Liver (tissue), 9 donors: Measurements from ENCODE around the gene JAKMIP1. TPM values are rescaled to one million over a fixed set of nuclear protein-coding genes. Genes with fewer than 3 reads are reported as not detected.

Experiments
- DNase-seq: peaks from one replicate; pipeline ENCODE4 v3.0.0-alpha.2; 2017; ENCODE audit warnings: low spot score
- H3K27ac ChIP-seq, 2 donors: one replicate each; pipeline ENCODE4 v1.7.0; 2013; ENCODE audit warnings: inconsistent platforms in 2 of 2, low read length in 2 of 2, control low read depth in 1 of 2, low read depth in 1 of 2, mild to moderate bottlenecking in 1 of 2
- H3K27me3 ChIP-seq, 4 donors: one replicate each; pipeline versions ENCODE4 v1.6.1 to v1.7.0; 2013; ENCODE audit warnings: low read length in 3 of 4, inconsistent platforms in 1 of 4, mild to moderate bottlenecking in 1 of 4, moderate library complexity in 1 of 4; ENCODE audit not compliant: control insufficient read depth in 4 of 4, insufficient read depth in 4 of 4
- H3K36me3 ChIP-seq, 4 donors: one replicate each; pipeline versions ENCODE4 v1.6.1 to v1.7.0; 2013; ENCODE audit warnings: low read length in 3 of 4, mild to moderate bottlenecking in 3 of 4, low read depth in 1 of 4, moderate library complexity in 1 of 4; ENCODE audit not compliant: control insufficient read depth in 4 of 4, insufficient read depth in 3 of 4
- H3K4me1 ChIP-seq, 4 donors: one replicate each; pipeline versions ENCODE4 v1.6.1 to v1.7.0; 2013; ENCODE audit warnings: low read length in 3 of 4, mild to moderate bottlenecking in 3 of 4, moderate library complexity in 1 of 4; ENCODE audit not compliant: control insufficient read depth in 4 of 4, insufficient read depth in 4 of 4
- H3K4me3 ChIP-seq, 3 donors: one replicate each; pipeline versions ENCODE4 v1.6.1 to v1.7.0; 2013; ENCODE audit warnings: low read length in 3 of 3, control low read depth in 1 of 3, low read depth in 1 of 3, mild to moderate bottlenecking in 1 of 3
- H3K9ac ChIP-seq, 2 donors: one replicate each; pipeline ENCODE4 v1.7.0; 2013; ENCODE audit warnings: low read length in 2 of 2, mild to moderate bottlenecking in 2 of 2, moderate library complexity in 2 of 2, control low read depth in 1 of 2, low read depth in 1 of 2
- H3K9me3 ChIP-seq, 4 donors: one replicate each; pipeline versions ENCODE4 v1.6.1 to v1.7.0; 2013; ENCODE audit warnings: low read length in 3 of 4; ENCODE audit not compliant: control insufficient read depth in 4 of 4
- ATF3 ChIP-seq: IDR thresholded peaks from 2 replicates; pipeline ENCODE4 v1.6.1; 2016; ENCODE audit warnings: antibody characterized with exemption
- CTCF ChIP-seq: fragments of 150-350 bp; IDR thresholded peaks from 2 replicates; pipeline ENCODE4 v1.5.1; 2017; ENCODE audit warnings: improper control_type of control experiment, low read depth, low read length; ENCODE audit not compliant: missing input control
- EGR1 ChIP-seq, 2 donors: IDR thresholded peaks; 2 replicates each; pipeline ENCODE4 v1.6.1; 2016 to 2018; ENCODE audit warnings: antibody characterized with exemption in 2 of 2, low read depth in 2 of 2
- FOXA2 ChIP-seq: IDR thresholded peaks from 2 replicates; pipeline ENCODE4 v1.6.1; 2016; ENCODE audit warnings: antibody characterized with exemption
- GABPA ChIP-seq, 2 donors: IDR thresholded peaks in 1 of 2; conservative IDR thresholded peaks in 1 of 2; 2 replicates each; pipeline ENCODE4 v1.6.1; 2016; ENCODE audit warnings: antibody characterized with exemption in 2 of 2, mild to moderate bottlenecking in 1 of 2, moderate library complexity in 1 of 2
- HNF4A ChIP-seq, 2 donors: conservative IDR thresholded peaks; 2 replicates each; pipeline ENCODE4 v1.6.1; 2016; ENCODE audit warnings: antibody characterized with exemption in 2 of 2, mild to moderate bottlenecking in 2 of 2
- HNF4G ChIP-seq: IDR thresholded peaks from 2 replicates; pipeline ENCODE4 v1.6.1; 2016; ENCODE audit warnings: antibody characterized with exemption
- JUND ChIP-seq, 2 donors: IDR thresholded peaks; 2 replicates each; pipeline ENCODE4 v1.6.1; 2016; ENCODE audit warnings: antibody characterized with exemption in 2 of 2
- REST ChIP-seq: IDR thresholded peaks from 2 replicates; pipeline ENCODE4 v1.6.1; 2016; ENCODE audit warnings: antibody characterized with exemption, mild to moderate bottlenecking
- RXRA ChIP-seq, 2 donors: IDR thresholded peaks; 2 replicates each; pipeline ENCODE4 v1.6.1; 2017 to 2018; ENCODE audit warnings: antibody characterized with exemption in 2 of 2, mild to moderate bottlenecking in 1 of 2
- SP1 ChIP-seq: IDR thresholded peaks from 2 replicates; pipeline ENCODE4 v1.6.1; 2018; ENCODE audit warnings: antibody characterized with exemption, mild to moderate bottlenecking
- TAF1 ChIP-seq: conservative IDR thresholded peaks from 2 replicates; pipeline ENCODE4 v1.6.1; 2016; ENCODE audit warnings: antibody characterized with exemption, mild to moderate bottlenecking
- YY1 ChIP-seq: IDR thresholded peaks from 2 replicates; pipeline ENCODE4 v1.6.1; 2016; ENCODE audit warnings: antibody characterized with exemption, mild to moderate bottlenecking
- WGBS: extraction: QIAGEN DNeasy Blood & Tissue Kit; methylation state at CpG from one replicate; pipeline ENCODE4 v1.1.7; 2013; 5-methylcytosine and 5-hydroxymethylcytosine counted together
- polyA plus RNA-seq, 2 donors: library from polyadenylated mRNA; stranded (reverse) in 1 of 2; unstranded in 1 of 2; fragments of 200-250 nt in 1 of 2; fragments of >200 nt in 1 of 2; fragmentation: Nextera tagmentation in 1 of 2; extraction: Ambion mirVana in 1 of 2; gene quantifications; one replicate each; pipeline versions ENCODE4 v1.2.1 to v1.2.3, GENCODE V29; 2013 to 2015
- total RNA-seq, 2 donors: library from RNA; depleted of rRNA; stranded (reverse); fragments of >200 nt; gene quantifications; one replicate each; pipeline ENCODE4 v1.2.3, GENCODE V29; 2014
- TF ChIP-seq, protein P1 (sequence below): IDR thresholded peaks from 2 replicates; pipeline ENCODE4 v1.6.1; 2016; ENCODE audit warnings: antibody characterized with exemption
- donor health status: healthy.
- donor health status: healthy.
- donor health status: healthy.
- donor health status: healthy.
- donor health status: healthy.

The JAKMIP1 gene
- total and polyA plus RNA-seq, 4 donors, result 0.08 to 0.50 TPM; not detected in 2

DNA sequence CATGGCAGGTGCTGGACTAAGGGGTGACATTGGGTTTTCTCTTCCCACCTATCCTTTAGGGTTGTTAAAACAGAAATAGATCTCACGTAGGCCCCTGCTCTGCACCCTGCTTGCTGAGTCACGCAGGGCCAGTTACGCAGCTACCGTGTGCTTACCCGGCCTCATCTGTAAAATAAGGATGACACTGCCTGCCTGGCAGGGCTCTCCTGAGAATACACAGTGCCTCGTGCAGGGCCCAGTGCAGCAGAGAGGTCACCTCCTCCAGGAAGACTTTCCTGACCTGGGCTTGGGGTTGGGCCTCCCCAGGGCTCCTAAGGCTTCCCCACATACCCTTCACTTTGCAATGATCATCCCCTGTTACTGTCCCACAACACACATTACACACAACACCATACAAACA lies 33.6 kb upstream of the JAKMIP1 start:
- H3K9me3 ChIP-seq, result peaks cover 0 to 3% (median 0%) of the 10 kb centered on the region in 4 donors
- no peaks in the 10 kb centered on the region for H3K36me3 ChIP-seq
- H3K9ac ChIP-seq, result no peak overlapping the region
- no peaks in the 10 kb centered on the region for H3K4me1 ChIP-seq
- TF ChIP-seq GABPA (IDR thresholded peaks at IDR 0.05 in 1 of 2, conservative IDR thresholded peaks at IDR 0.05 in 1 of 2) (no peak), HNF4G (no peak), YY1 (no peak), SP1 (no peak), JUND (IDR thresholded peaks at IDR 0.05) (no peak), HNF4A (conservative IDR thresholded peaks at IDR 0.05) (no peak), REST (no peak), TAF1 (no peak), FOXA2 (no peak), ATF3 (no peak), EGR1 (IDR thresholded peaks at IDR 0.05; ENCODE audit: low read depth in 2 of 2) (no peak), CTCF (no peak), RXRA (IDR thresholded peaks at IDR 0.05) (no peak)
- TF ChIP-seq, protein P1, sequence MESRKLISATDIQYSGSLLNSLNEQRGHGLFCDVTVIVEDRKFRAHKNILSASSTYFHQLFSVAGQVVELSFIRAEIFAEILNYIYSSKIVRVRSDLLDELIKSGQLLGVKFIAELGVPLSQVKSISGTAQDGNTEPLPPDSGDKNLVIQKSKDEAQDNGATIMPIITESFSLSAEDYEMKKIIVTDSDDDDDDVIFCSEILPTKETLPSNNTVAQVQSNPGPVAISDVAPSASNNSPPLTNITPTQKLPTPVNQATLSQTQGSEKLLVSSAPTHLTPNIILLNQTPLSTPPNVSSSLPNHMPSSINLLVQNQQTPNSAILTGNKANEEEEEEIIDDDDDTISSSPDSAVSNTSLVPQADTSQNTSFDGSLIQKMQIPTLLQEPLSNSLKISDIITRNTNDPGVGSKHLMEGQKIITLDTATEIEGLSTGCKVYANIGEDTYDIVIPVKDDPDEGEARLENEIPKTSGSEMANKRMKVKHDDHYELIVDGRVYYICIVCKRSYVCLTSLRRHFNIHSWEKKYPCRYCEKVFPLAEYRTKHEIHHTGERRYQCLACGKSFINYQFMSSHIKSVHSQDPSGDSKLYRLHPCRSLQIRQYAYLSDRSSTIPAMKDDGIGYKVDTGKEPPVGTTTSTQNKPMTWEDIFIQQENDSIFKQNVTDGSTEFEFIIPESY, result no peak
- DNase-seq, result no peak
- H3K27ac ChIP-seq, result no peak overlapping the region
- H3K27me3 ChIP-seq, result peaks cover 0 to 3% (median under 1%) of the 10 kb centered on the region in 4 donors
- WGBS, result 85% methylated on average over 6 of the region's 6 CpGs
- no peak overlapping the region for H3K4me3 ChIP-seq
